Prostate gland (tissue), 2 donors: ENCODE results near the gene RASGRP1. TPM values are rescaled to one million over a fixed set of nuclear protein-coding genes. Genes with fewer than 3 reads are reported as not detected.

ENCODE experiments used
- DNase-seq: peaks from one replicate; pipeline ENCODE4 v3.0.0-alpha.2; 2019; ENCODE audit warnings: low spot score
- H3K27ac ChIP-seq, 2 donors: fragments of 200-600 bp; sonication (generic); 2 replicates each; pipeline ENCODE4 v1.5.1; 2017 to 2019
- H3K27me3 ChIP-seq: fragments of 200-600 bp; sonication (generic); replicated peaks from 2 replicates; pipeline ENCODE4 v1.5.1; 2019; ENCODE audit not compliant: insufficient read depth
- H3K36me3 ChIP-seq, 2 donors: fragments of 200-600 bp; sonication (generic); 1 replicate in 1 of 2; 2 replicates in 1 of 2; pipeline versions ENCODE4 v1.5.1 to v1.8.1; 2017 to 2019
- H3K4me1 ChIP-seq: fragments of 200-600 bp; sonication (generic); replicated peaks from 2 replicates; pipeline ENCODE4 v1.5.1; 2019
- H3K4me3 ChIP-seq, 2 donors: fragments of 200-600 bp; sonication (generic); 2 replicates each; pipeline ENCODE4 v1.5.1; 2017 to 2019
- H3K9me3 ChIP-seq: fragments of 200-600 bp; sonication (generic); 2 replicates; pipeline ENCODE4 v1.5.1; 2017
- CTCF ChIP-seq, 4 experiments: fragments of 200-600 bp in 2 of 4; fragments of 450-650 bp in 2 of 4; sonication (generic) in 2 of 4; IDR thresholded peaks; 1 replicate in 3 of 4; 2 replicates in 1 of 4; pipeline ENCODE4 v1.5.1; 2016 to 2019; ENCODE audit warnings: antibody characterized with exemption in 4 of 4, mild to moderate bottlenecking in 2 of 4, moderate library complexity in 2 of 4
- POLR2A ChIP-seq: fragments of 450-650 bp; IDR thresholded peaks from one replicate; pipeline ENCODE4 v1.6.1; 2016; ENCODE audit warnings: antibody characterized with exemption, mild to moderate bottlenecking
- POLR2AphosphoS5 ChIP-seq: sonication (generic); formaldehyde crosslinking; IDR thresholded peaks from one replicate; pipeline ENCODE4 v1.6.1; 2017; ENCODE audit warnings: antibody characterized with exemption
- WGBS: methylation state at CpG from one replicate; pipeline ENCODE4 v1.1.5; 2018; 5-methylcytosine and 5-hydroxymethylcytosine counted together
- intact Hi-C: fragments of 100-400 bp; cut with DNase I; formaldehyde crosslinking; loops from one replicate; pipeline ENCODE4 v1.14.2; 2022
- total RNA-seq, 2 donors: library from RNA; depleted of rRNA; stranded (reverse); fragments of >200 nt; gene quantifications; one replicate each; pipeline ENCODE4 v1.1.0, GENCODE V29; 2016

RASGRP1 gene
- total RNA-seq, 2 donors from 2014 or later: 0.36 to 7.6 TPM

GRCh38 chr15:38525489-38525888, 39.1 kb downstream of the RASGRP1 start:
- H3K4me3 ChIP-seq: no peak overlapping the region
- no peak for DNase-seq
- no peaks in the 10 kb centered on the region for H3K4me1 ChIP-seq
- H3K27me3 ChIP-seq: no peaks in the 10 kb centered on the region
- H3K36me3 ChIP-seq: no peaks in the 10 kb centered on the region
- intact Hi-C loops: no loop called here
- WGBS: 88% methylated on average over 6 of the region's 6 CpGs
- TF ChIP-seq CTCF (IDR thresholded peaks at IDR 0.05) (no peak), POLR2A (no peak), POLR2AphosphoS5 (no peak)
- no peak overlapping the region for H3K27ac ChIP-seq
- H3K9me3 ChIP-seq: no peaks in the 10 kb centered on the region

GRCh38 chr15:38524156-38524555, 40.5 kb downstream of the RASGRP1 start:
- intact Hi-C loops: no loop called here
- Histone ChIP-seq H3K27ac (no peak overlapping the region), H3K27me3 (no peaks in the 10 kb centered on the region), H3K4me1 (no peaks in the 10 kb centered on the region), H3K9me3 (no peaks in the 10 kb centered on the region), H3K4me3 (no peak overlapping the region), H3K36me3 (no peaks in the 10 kb centered on the region)
- DNase-seq: no peak
- TF ChIP-seq POLR2AphosphoS5 (no peak), POLR2A (no peak), CTCF (IDR thresholded peaks at IDR 0.05) (no peak)
- whole genome bisulfite sequencing: 91% methylated on average over 5 of the region's 5 CpGs

- no peaks in the 10 kb centered on the region for H3K9me3 ChIP-seq
- no peak overlapping the region for H3K4me3 ChIP-seq
- DNase-seq: no peak
- no peak overlapping the region for H3K27ac ChIP-seq
- no peaks in the 10 kb centered on the region for H3K27me3 ChIP-seq
- WGBS: 91% methylated on average over 4 of the region's 4 CpGs
- no peaks in the 10 kb centered on the region for H3K36me3 ChIP-seq
- TF ChIP-seq POLR2A: no peak
- TF ChIP-seq CTCF (IDR thresholded peaks at IDR 0.05): no peak
- no peak for TF ChIP-seq POLR2AphosphoS5
- no peaks in the 10 kb centered on the region for H3K4me1 ChIP-seq
- intact Hi-C loops: no loop called here
Measured at GRCh38 chr15:38522922-38523321, 41.7 kb downstream of the RASGRP1 start.

GRCh38 chr15:38521316-38521715, 43.3 kb downstream of the RASGRP1 start:
- Histone ChIP-seq H3K4me3 (no peak overlapping the region), H3K4me1 (no peaks in the 10 kb centered on the region), H3K27ac (no peak overlapping the region), H3K36me3 (no peaks in the 10 kb centered on the region), H3K27me3 (no peaks in the 10 kb centered on the region), H3K9me3 (no peaks in the 10 kb centered on the region)
- no peak for DNase-seq
- TF ChIP-seq POLR2AphosphoS5 (no peak), POLR2A (no peak), CTCF (IDR thresholded peaks at IDR 0.05) (no peak)
- intact Hi-C loops: no loop called here
- WGBS: 50% methylated on average over 5 of the region's 5 CpGs

- 97% methylated on average over 3 of the region's 3 CpGs for WGBS
- intact Hi-C loops: no loop called here
- Histone ChIP-seq H3K27me3 (no peaks in the 10 kb centered on the region), H3K36me3 (no peaks in the 10 kb centered on the region), H3K27ac (no peak overlapping the region), H3K4me3 (no peak overlapping the region), H3K9me3 (no peaks in the 10 kb centered on the region), H3K4me1 (no peaks in the 10 kb centered on the region)
- no peak for DNase-seq
- TF ChIP-seq CTCF (IDR thresholded peaks at IDR 0.05) (no peak), POLR2AphosphoS5 (no peak), POLR2A (no peak)
Measured at GRCh38 chr15:38520035-38520434, 44.6 kb downstream of the RASGRP1 start.
